ENCODE results near the gene GDPD2.

The GDPD2 gene

DNA sequence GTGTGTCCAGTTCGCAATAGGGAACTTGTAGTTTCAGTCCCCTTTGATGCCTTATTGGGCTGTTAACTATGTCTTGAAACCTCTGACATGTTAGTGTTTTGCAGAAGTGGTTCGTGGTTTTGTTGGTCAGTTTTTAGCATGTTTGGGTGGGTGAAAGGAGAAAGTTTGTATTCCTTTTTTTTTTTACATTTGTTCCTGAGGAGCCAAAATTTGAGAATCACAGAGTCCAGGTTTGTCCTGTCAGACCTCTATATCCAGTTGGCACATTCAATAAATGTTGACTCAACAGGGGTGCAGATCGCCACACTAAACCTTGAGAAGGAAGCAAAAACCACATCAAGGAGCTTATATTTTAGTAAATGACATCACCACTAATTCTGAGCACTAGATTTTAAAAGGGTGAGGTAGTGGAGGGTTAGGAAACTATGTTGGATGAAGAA, 47.8 kb downstream of the GDPD2 start:
- DNase-seq (ENCODE audit: extremely low read depth in 1 of 2, low read depth in 1 of 2) = no peak

GRCh38 chrX:70476166-70476933, 53.2 kb downstream of the GDPD2 start:
- DNase-seq (ENCODE audit: extremely low read depth in 1 of 2, low read depth in 1 of 2) = no peak

- no peak for DNase-seq (ENCODE audit: extremely low read depth in 1 of 2, low read depth in 1 of 2)
Measured at GRCh38 chrX:70476934-70477733, 54.0 kb downstream of the GDPD2 start.

GRCh38 chrX:70477734-70478075, 54.6 kb downstream of the GDPD2 start:
- no peak for DNase-seq (ENCODE audit: extremely low read depth in 1 of 2, low read depth in 1 of 2)

GRCh38 chrX:70478526-70479245, 55.6 kb downstream of the GDPD2 start:
- no peak for DNase-seq (ENCODE audit: extremely low read depth in 1 of 2, low read depth in 1 of 2)

- no peak for DNase-seq (ENCODE audit: extremely low read depth in 1 of 2, low read depth in 1 of 2)
Measured at GRCh38 chrX:70479247-70479921, 56.3 kb downstream of the GDPD2 start.

- no peak for DNase-seq (ENCODE audit: extremely low read depth in 1 of 2, low read depth in 1 of 2)
Measured at GRCh38 chrX:70479922-70480659, 57.0 kb downstream of the GDPD2 start.

DNA sequence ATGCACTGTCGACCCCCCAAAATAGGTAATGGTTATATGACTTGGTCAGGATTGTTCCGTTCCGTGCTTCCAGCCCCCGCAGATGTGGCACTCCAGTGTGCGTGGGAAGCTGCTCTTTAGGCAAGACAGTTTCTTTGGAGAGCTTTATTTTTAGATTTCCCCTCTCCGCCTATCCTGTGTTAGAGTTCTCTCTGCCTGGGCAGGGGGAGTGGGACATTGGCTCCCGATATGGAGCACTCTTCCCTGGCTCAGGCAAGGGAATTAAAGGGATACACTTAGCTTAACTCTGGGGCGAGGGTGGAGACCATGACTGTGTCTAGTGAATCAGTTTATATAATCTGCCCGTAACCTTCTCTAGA, 57.5 kb downstream of the GDPD2 start:
- DNase-seq (ENCODE audit: extremely low read depth in 1 of 2, low read depth in 1 of 2) = no peak

- DNase-seq (ENCODE audit: extremely low read depth in 1 of 2, low read depth in 1 of 2) = no peak
Measured at GRCh38 chrX:70481471-70482270, 58.6 kb downstream of the GDPD2 start.

DNA sequence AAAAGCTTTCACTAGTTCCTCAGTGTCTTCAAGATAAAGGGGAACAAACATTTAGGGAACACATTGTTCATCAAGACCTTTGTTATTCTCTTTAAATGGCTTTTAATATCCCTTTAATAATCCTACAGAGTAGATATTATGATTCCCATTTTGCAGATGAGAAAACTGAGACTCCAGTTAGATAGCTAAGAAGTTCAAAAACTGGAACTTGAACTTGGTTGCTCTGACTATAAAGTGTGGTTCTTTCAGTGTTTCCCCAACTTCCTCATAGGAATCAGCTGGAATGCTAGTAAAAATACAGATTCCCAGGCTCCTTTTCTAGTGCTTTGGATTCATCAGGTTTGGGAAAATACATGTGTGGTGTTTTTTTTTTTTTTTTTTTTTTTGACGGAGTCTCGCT, 59.2 kb downstream of the GDPD2 start:
- DNase-seq (ENCODE audit: extremely low read depth in 1 of 2, low read depth in 1 of 2) = no peak

Measured in stimulated activated CD8-positive, alpha-beta memory T cell treated with anti-CD3 and anti-CD28 coated beads, Interleukin-7, amount 100 ng/mL, for 48 hours (primary cell).